Ovary (tissue), 9 donors: ENCODE data around the gene AVPI1. TPM values are rescaled to one million over a fixed set of nuclear protein-coding genes. Genes with fewer than 3 reads are reported as not detected.

ENCODE experiments used
- DNase-seq, 5 donors: peaks; one replicate each; pipeline ENCODE4 v3.0.0-alpha.2; 2019 to 2020
- H3K27ac ChIP-seq, 2 donors: fragments of 200-600 bp; one replicate each; pipeline versions ENCODE4 v1.5.1 to v1.8.0; 2019 to 2022
- H3K27me3 ChIP-seq: fragments of 200-600 bp; one replicate; pipeline ENCODE4 v1.8.0; 2022
- H3K36me3 ChIP-seq: fragments of 200-600 bp; sonication (generic); one replicate; pipeline ENCODE4 v1.5.1; 2019
- H3K4me1 ChIP-seq: one replicate; pipeline ENCODE4 v1.8.1; 2013; ENCODE audit warnings: mild to moderate bottlenecking, moderate library complexity; ENCODE audit not compliant: insufficient read depth
- H3K4me3 ChIP-seq: fragments of 200-600 bp; sonication (generic); one replicate; pipeline ENCODE4 v1.5.1; 2017
- H3K9me3 ChIP-seq, 2 donors: fragments of 200-600 bp in 1 of 2; sonication (generic) in 1 of 2; one replicate each; pipeline versions ENCODE4 v1.5.1 to v1.8.1; 2013 to 2019; ENCODE audit warnings: mild to moderate bottlenecking in 1 of 2, moderate library complexity in 1 of 2
- CTCF ChIP-seq, 3 donors: fragments of 450-650 bp in 2 of 3; fragments of 200-600 bp in 1 of 3; IDR thresholded peaks; one replicate each; pipeline versions ENCODE4 v1.5.1 to v1.8.0; 2016 to 2022; ENCODE audit warnings: antibody characterized with exemption in 3 of 3, mild to moderate bottlenecking in 1 of 3
- EP300 ChIP-seq: sonication (generic); formaldehyde crosslinking; IDR thresholded peaks from one replicate; pipeline ENCODE4 v1.6.1; 2017; ENCODE audit warnings: antibody characterized with exemption
- POLR2A ChIP-seq: fragments of 450-650 bp; IDR thresholded peaks from one replicate; pipeline ENCODE4 v1.6.1; 2017; ENCODE audit warnings: antibody characterized with exemption, mild to moderate bottlenecking, moderate library complexity
- WGBS, 3 donors: extraction: QIAGEN DNeasy Blood & Tissue Kit in 1 of 3; methylation state at CpG; one replicate each; pipeline versions ENCODE4 v1.1.5 to v1.1.7; 2013 to 2017; 5-methylcytosine and 5-hydroxymethylcytosine counted together
- intact Hi-C, 4 donors: fragments of 100-400 bp; cut with DNase I; formaldehyde crosslinking; loops; one replicate each; pipeline versions ENCODE4 v1.11.0 to v1.15.1; 2022 to 2023
- polyA plus RNA-seq, 2 donors: library from polyadenylated mRNA; stranded (reverse); fragments of 200-250 nt in 1 of 2; fragments of 350-450 nt in 1 of 2; fragmentation: Illumina TruSeq in 1 of 2; extraction: RNeasy Lipid Tissue Mini Kit (QIAGEN cat#74804) in 1 of 2; gene quantifications; one replicate each; pipeline ENCODE4 v1.2.3, GENCODE V29; 2013 to 2014
- total RNA-seq, 7 donors: library from RNA; depleted of rRNA in 2 of 7; stranded (reverse); fragments of >200 nt in 2 of 7; fragmentation: NEBNext Ultra II Directional in 3 of 7; extraction: Animal tissue kit (Norgen Biotek cat#: 25700) in 3 of 7; gene quantifications; one replicate each; pipeline versions ENCODE4 v1.1.0 to v1.2.4, GENCODE V29; 2016 to 2023
- donor health status: DM: no; HTN: no; CAD: no; lungs with moderate emphysema.
- donor health status: DM: no; HTN: no; CAD: no.
- donor health status: Bipolar disorder and iron deficiency.
- donor health status: DM: yes; HTN: yes; CAD: no.
- donor health status: DM: no; HTN: no; CAD: no.
- donor health status: DM: yes; HTN: yes; CAD: no.

AVPI1 gene
- total and polyA plus RNA-seq, 9 donors, result 12.0 to 139 (median 29.8) TPM

- Histone ChIP-seq H3K4me3 (peak overlapping the region; percentile 94), H3K27me3 (no peaks in the 10 kb centered on the region), H3K4me1 (peaks cover 11% of the 10 kb centered on the region), H3K9me3 (no peaks in the 10 kb centered on the region), H3K27ac (peak overlapping the region; percentile 98 to 99), H3K36me3 (no peaks in the 10 kb centered on the region)
- WGBS, 3 donors, result 1 to 2% (median 1%) methylated on average over 43 to 74 of the region's 74 CpGs
- intact Hi-C loops, result no loop called here
- no peak for TF ChIP-seq EP300
- TF ChIP-seq CTCF (IDR thresholded peaks at IDR 0.05), result no peak
- TF ChIP-seq POLR2A, result peak; percentile 66
- DNase-seq, result peak; percentile 83 to 87 (median 85)
Measured at GRCh38 chr10:97714401-97715258, 27.6 kb upstream of the AVPI1 start.

- Histone ChIP-seq H3K9me3 (no peaks in the 10 kb centered on the region), H3K27me3 (no peaks in the 10 kb centered on the region), H3K4me3 (peak overlapping the region; percentile 94), H3K27ac (peak overlapping the region; percentile 98 to 99), H3K4me1 (peaks cover 12% of the 10 kb centered on the region), H3K36me3 (no peaks in the 10 kb centered on the region)
- peak in 2 of 3 donors; percentile 15 to 34 for TF ChIP-seq CTCF (IDR thresholded peaks at IDR 0.05)
- no peak for TF ChIP-seq EP300
- no peak for TF ChIP-seq POLR2A
- peak; percentile 70 to 84 (median 79) for DNase-seq
- intact Hi-C loops, result no loop called here
- 0 to 1% (median 1%) methylated on average over 9 to 67 of the region's 69 CpGs for WGBS, 3 donors
Measured at GRCh38 chr10:97713826-97714400, 26.9 kb upstream of the AVPI1 start.

- Histone ChIP-seq H3K27ac (peak within 1 kb of the TSS; percentile 98 to 99), H3K4me3 (peak within 1 kb of the TSS; percentile 94), H3K4me1 (peaks cover 10% of the 10 kb centered on the region), H3K9me3 (no peaks in the 10 kb centered on the region), H3K27me3 (no peaks in the 10 kb centered on the region), H3K36me3 (no peaks in the 10 kb centered on the region)
- TF ChIP-seq CTCF (IDR thresholded peaks at IDR 0.05) (no peak), EP300 (no peak), POLR2A (peak; percentile 22)
- intact Hi-C loops, result no loop called here
- DNase-seq, result peak; percentile 82 to 91 (median 88)
- 0 to 3% (median 2%) methylated on average over 35 to 37 of the region's 37 CpGs for WGBS, 3 donors
Measured at GRCh38 chr10:97713339-97713825, 26.3 kb upstream of the AVPI1 start, which contains the start of gene MARVELD1. Gene MARVELD1, plus strand, starts transcription at chr10:97713730. Its CDS starts 147 bp downstream, at chr10:97713877.

GRCh38 chr10:97711640-97712572, 24.9 kb upstream of the AVPI1 start:
- Histone ChIP-seq H3K27me3 (no peaks in the 10 kb centered on the region), H3K9me3 (no peaks in the 10 kb centered on the region), H3K4me3 (no peak overlapping the region), H3K27ac (peak overlapping the region in 1 of 2 donors; percentile 99), H3K36me3 (no peaks in the 10 kb centered on the region), H3K4me1 (peaks cover 10% of the 10 kb centered on the region)
- WGBS, 3 donors, result 77 to 82% (median 78%) methylated on average over 9 of the region's 9 CpGs
- TF ChIP-seq CTCF (IDR thresholded peaks at IDR 0.05) (no peak), POLR2A (no peak), EP300 (no peak)
- DNase-seq, result no peak
- intact Hi-C loops, result no loop called here
